Astrocyte of the spinal cord (primary cell): ENCODE measurements around the gene FAM200B.
A peak's percentile ranks its signal among the peaks of the same experiment; 100 is the strongest.

Experiments
- DNase-seq: peaks from one replicate; pipeline ENCODE4 v3.0.0; 2011; ENCODE audit warnings: low read depth, low spot score
- H3K4me3 ChIP-seq: 2 replicates; pipeline ENCODE4 v1.5.1; 2011; ENCODE audit warnings: low read depth, mild to moderate bottlenecking, low read length, moderate library complexity
- in situ Hi-C: cut with HindIII; loops from 2 replicates; pipeline ENCODE4 v1.10.0; 2017; ENCODE audit warnings: low sequenced_read_pairs
- TF ChIP-seq, protein P1 (sequence below): IDR thresholded peaks from 2 replicates; pipeline ENCODE4 v1.5.1; 2012; ENCODE audit warnings: low read depth, mild to moderate bottlenecking, low read length, inconsistent platforms

Gene FAM200B

DNA sequence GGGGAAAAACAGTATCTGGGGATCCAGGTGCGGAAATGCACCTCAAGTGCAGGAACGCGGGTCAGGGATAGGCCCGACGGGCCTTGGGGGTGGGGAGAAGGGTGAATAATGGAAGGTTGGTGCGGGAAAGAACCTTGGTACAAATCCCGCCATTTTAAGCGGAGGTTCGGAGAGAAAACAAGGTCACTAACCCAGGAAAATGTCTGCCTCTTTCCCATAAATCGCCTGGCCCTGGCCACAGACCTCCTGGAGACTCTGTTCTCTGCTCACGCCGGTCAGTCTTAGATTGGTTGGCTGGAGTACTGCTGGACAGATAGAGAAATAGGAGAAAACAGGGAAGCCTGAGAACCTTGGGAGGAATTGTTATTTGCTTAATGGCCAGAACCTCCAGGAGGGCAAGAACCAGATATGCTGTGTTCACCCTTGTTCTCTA, 25.6 kb upstream of the FAM200B start:
- TF ChIP-seq, protein P1, sequence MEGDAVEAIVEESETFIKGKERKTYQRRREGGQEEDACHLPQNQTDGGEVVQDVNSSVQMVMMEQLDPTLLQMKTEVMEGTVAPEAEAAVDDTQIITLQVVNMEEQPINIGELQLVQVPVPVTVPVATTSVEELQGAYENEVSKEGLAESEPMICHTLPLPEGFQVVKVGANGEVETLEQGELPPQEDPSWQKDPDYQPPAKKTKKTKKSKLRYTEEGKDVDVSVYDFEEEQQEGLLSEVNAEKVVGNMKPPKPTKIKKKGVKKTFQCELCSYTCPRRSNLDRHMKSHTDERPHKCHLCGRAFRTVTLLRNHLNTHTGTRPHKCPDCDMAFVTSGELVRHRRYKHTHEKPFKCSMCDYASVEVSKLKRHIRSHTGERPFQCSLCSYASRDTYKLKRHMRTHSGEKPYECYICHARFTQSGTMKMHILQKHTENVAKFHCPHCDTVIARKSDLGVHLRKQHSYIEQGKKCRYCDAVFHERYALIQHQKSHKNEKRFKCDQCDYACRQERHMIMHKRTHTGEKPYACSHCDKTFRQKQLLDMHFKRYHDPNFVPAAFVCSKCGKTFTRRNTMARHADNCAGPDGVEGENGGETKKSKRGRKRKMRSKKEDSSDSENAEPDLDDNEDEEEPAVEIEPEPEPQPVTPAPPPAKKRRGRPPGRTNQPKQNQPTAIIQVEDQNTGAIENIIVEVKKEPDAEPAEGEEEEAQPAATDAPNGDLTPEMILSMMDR = no peak
- in situ Hi-C loops = no loop called here
- DNase-seq = peak; percentile 51
- H3K4me3 ChIP-seq = peak overlapping the region; percentile 39

DNA sequence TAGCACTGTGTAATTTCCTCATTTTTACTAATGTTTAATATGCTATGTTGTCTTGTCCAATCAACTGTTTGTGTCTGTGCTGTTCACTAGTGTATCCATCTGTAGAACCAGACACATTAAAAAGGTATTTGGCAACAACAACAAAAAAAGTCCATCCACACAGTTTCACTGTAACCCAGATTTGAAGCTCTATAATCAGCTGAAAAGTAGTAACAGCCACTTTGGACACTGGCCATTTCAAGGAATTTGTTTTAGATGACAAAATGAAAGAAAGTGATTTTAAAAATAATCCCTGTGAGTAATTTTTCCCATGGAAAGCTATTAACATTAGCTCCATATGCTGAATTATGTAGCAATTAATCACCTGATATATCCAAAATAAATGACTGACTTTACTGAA, 24.3 kb upstream of the FAM200B start:
- in situ Hi-C loops = no loop called here
- TF ChIP-seq, protein P1 = no peak
- H3K4me3 ChIP-seq = no peak overlapping the region
- no peak for DNase-seq

DNA sequence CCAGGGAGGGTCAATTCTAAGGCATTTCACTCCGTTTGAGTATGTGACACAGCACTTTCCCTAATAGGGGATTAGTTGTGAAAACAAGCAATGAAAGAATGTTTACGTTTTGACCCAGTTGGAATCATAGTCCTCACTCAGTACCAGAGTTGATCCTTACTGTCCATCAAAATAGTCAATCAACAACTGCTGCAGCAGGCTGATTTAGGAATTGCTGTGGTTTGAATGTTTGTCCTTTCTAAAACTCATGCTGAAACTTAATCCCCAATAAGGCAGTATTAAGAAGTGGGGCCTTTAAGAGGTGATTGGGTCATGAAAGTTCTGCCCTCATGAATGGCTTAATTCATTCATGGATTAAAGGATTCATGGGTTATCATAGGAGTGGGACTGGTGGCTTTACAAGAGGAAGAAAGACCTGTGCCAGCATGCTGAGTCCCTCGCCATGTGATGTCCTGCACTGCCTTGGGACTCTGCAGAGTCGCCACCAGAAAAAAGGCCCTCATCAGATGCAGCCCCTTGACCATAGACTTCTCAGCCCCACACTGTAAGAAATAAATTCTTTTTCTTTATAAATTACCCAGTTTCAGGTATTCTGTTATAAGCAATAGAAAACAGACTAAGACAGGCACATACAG, 23.4 kb upstream of the FAM200B start:
- no peak overlapping the region for H3K4me3 ChIP-seq
- TF ChIP-seq, protein P1 = no peak
- in situ Hi-C loops = no loop called here
- no peak for DNase-seq

DNA sequence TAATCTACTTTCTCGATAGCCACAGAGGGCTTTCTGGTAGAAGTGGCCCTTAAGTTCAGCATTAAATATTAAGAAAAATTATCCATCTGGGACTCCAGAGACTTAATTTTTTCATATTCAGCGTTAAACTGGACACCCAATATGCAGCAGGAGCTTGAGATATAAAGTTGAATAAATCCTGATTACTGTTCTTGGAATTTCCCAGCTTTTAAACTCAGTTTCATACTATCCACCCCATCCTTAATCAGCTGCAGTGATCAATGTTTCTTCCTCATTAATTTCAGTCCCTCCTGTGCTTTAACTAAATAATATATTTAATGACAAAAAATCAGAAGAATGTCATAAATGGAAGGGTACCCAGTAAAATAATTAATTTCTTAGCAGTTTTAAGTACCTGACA, 22.8 kb upstream of the FAM200B start:
- no peak for DNase-seq
- TF ChIP-seq, protein P1 = no peak
- in situ Hi-C loops = no loop called here
- H3K4me3 ChIP-seq = no peak overlapping the region

DNA sequence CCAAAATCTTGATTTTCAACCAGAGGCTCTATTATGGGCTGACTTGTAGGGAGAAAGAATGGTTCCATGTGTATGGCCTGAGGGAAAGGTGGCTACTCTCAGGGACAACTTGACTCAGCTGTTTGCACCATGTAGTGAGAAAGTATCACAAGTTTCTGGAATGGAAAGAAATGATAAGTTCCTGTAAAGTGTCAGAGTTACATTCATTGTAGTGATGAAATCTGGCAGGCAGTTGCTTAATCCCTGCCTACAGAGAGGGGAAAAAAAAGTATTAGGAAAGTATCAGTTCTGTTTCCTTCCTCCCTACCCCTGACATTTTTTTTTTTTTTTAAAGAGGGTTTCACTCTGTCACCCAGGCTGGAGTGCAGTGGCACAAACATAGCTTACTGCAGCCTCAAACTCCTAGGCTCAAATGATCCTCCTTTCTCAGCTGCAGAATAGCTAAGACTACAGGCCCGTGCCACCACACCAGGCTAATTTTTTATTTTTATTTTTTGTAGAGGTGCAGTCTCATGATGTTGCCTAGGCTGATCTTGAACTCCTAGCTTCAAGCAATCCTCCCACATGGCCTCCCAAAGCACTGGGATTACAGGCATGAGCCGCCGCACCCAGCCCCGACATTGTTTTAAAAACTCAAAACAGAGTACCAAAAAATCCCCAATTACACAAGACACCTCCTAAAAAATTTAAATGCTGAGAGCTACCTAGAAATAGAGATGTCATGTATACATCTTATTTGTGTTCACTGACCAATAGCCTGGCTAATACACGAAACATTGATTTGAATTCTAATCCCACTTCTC, 21.7 kb upstream of the FAM200B start:
- H3K4me3 ChIP-seq = no peak overlapping the region
- in situ Hi-C loops = no loop called here
- TF ChIP-seq, protein P1 = no peak
- no peak for DNase-seq

DNA sequence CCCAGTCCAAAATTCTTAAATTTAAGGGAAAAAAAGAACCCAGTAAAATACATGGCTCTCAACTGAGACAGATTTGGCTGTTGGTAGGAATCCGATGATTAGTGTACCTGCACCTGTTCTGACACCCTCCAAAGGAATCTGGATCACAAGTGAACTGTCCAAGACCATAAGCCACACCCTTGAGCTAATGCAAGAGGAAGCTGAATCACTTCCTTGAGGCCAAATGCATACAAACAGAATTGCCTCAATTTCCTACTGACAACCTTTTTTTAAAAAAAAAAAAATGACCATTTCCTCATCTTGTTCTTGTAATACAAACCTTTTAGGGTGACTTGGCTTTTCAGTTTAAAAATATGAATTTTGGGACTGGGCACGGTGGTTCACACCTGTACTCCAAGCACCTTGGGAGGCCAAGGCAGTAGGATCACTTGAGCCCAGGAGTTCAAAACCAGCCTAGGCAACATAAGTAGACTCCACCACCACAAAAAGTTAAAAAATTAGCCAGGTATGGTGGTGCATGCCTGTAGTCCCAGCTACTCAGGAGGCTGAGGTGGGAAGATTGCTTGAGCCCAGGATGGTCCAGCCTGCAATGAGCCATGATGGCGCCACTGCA, 15.8 kb upstream of the FAM200B start:
- no peak for DNase-seq
- no peak overlapping the region for H3K4me3 ChIP-seq
- TF ChIP-seq, protein P1 = no peak
- in situ Hi-C loops = no loop called here
